Measurements from ENCODE around the gene RADIL. TPM values are rescaled to one million over a fixed set of nuclear protein-coding genes. Genes with fewer than 3 reads are reported as not detected.

Gene RADIL
- total RNA-seq, 2 donors from 2014 or later: 2.1 to 29.0 TPM

DNA sequence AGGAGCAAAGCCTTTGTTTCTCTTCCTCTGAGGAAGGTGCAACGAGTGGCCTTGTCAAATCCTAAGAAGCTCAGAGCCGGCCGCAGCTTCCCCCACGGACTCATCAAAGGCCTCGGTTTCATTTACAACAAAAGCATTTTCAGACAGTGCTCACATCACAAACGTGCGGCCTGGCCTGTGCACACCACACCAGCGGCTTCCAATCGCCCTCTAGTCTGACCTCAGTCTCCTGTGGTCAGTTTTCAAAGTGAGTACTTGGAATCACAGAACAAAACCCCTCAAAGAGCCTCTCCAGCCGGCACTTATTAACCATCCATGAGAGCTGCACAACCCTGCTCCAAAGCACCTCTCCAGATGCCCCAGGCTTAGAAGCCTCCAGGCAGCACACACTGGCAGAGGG lies 3.3 kb downstream of the RADIL start:
- WGBS, 2 donors: 52 to 70% methylated on average over 6 to 10 of the region's 10 CpGs
- no peak for TF ChIP-seq POLR2A (IDR thresholded peaks at IDR 0.05)
- TF ChIP-seq, protein P1, sequence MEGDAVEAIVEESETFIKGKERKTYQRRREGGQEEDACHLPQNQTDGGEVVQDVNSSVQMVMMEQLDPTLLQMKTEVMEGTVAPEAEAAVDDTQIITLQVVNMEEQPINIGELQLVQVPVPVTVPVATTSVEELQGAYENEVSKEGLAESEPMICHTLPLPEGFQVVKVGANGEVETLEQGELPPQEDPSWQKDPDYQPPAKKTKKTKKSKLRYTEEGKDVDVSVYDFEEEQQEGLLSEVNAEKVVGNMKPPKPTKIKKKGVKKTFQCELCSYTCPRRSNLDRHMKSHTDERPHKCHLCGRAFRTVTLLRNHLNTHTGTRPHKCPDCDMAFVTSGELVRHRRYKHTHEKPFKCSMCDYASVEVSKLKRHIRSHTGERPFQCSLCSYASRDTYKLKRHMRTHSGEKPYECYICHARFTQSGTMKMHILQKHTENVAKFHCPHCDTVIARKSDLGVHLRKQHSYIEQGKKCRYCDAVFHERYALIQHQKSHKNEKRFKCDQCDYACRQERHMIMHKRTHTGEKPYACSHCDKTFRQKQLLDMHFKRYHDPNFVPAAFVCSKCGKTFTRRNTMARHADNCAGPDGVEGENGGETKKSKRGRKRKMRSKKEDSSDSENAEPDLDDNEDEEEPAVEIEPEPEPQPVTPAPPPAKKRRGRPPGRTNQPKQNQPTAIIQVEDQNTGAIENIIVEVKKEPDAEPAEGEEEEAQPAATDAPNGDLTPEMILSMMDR (IDR thresholded peaks at IDR 0.05): no peak
- Histone ChIP-seq H3K36me3 (replicated peaks in 1 of 2; ENCODE audit: insufficient read depth in 1 of 2, low read depth in 2 of 2) (no peaks in the 10 kb centered on the region), H3K4me3 (no peak overlapping the region), H3K4me1 (peaks cover 17% of the 10 kb centered on the region), H3K27ac (no peak overlapping the region), H3K9me3 (no peaks in the 10 kb centered on the region), H3K27me3 (no peaks in the 10 kb centered on the region)
- ATAC-seq (no peak), DNase-seq (no peak)
- intact Hi-C loops (cut with DNase I): no loop called here

DNA sequence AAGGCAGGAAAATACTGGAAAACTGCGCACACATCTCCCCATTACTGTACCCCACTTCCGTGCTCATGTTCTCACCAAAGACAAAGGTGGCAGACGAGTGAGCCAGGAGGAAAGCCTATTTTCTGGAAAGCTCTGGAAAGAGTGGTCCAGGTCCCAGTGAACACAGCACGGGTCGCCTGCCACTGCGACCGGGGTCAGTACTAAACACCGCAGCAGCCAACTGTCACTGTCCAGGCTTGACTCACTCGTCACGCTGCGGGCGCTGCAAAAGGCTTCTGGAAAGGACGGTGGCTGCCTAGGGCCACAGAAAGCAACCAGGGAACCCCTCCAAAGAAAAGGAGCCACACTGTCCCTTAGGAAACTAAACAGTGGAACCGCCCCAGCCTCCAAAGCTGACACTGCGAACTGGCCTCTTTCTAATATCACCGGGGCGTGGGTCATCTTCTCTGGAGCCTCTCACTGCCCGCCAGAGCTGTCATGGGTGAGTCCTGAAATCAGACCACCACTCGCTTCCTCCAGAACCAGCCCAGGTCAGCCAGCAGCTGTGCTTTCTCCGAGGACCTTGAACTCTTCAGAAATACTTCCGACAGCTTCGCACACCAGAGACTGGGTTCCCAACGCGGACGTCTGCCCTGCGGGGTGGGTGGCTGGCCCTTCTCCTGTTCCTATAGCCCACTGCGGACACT lies 4.0 kb downstream of the RADIL start:
- 77 to 78% methylated on average over 12 to 26 of the region's 27 CpGs for WGBS, 2 donors
- DNase-seq (no peak), ATAC-seq (no peak)
- Histone ChIP-seq H3K4me3 (no peak overlapping the region), H3K27me3 (no peaks in the 10 kb centered on the region), H3K9me3 (no peaks in the 10 kb centered on the region), H3K36me3 (replicated peaks in 1 of 2; ENCODE audit: insufficient read depth in 1 of 2, low read depth in 2 of 2) (no peaks in the 10 kb centered on the region), H3K27ac (no peak overlapping the region), H3K4me1 (peaks cover 17% of the 10 kb centered on the region)
- TF ChIP-seq POLR2A (IDR thresholded peaks at IDR 0.05): no peak
- TF ChIP-seq, protein P1 (IDR thresholded peaks at IDR 0.05): no peak
- intact Hi-C loops (cut with DNase I): no loop called here

DNA sequence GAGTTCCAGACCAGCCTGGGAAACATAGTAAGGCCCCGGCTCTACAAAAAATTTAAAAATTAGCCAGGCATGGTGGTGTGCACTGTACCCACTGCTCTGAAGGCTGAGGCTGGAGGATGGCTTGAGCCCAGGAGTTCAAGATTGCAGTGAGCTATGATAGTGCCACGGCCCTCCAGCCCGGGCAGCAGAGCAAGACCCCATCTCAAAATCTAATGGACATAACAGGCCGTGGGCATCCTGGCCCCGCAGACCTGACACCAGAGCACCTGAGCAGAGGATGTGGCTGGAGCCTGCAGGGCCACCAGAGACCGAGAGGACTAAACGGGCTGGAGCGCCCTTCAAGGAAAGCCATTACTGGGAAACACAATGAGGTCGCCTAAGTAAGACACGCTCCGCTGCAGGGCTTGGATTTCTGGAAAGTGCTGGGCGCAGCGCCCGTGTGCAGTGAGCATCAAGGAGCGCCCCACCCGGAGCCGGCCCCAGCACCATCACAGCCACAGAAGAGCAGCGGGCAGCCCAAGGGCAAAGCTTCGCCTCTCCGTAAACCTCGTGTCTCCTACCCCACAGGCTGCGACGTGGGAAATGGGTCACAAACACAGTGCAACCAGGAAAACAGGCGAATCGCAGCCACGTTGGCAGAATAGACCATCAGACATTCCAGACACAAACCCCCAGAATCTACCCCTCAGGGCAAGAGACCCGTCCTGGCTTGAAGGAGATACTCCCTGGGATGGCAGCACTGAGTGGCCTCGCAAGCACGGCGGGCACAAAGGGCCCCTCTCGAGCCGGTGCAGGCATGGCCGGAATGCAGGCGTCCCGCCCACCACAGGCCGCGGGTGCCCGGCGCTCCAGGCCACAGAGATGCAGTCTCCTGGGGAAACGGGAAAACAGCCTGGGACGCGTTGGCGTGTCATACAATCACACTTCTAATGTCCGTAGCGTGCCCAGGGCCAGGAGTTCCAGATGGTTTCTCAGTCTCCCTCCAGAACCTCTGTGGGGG lies 4.9 kb downstream of the RADIL start:
- no peak for DNase-seq
- peaks cover 12% of the 10 kb centered on the region for H3K4me1 ChIP-seq
- H3K27ac ChIP-seq: no peak overlapping the region
- H3K36me3 ChIP-seq (replicated peaks in 1 of 2; ENCODE audit: insufficient read depth in 1 of 2, low read depth in 2 of 2): no peaks in the 10 kb centered on the region
- TF ChIP-seq POLR2A (IDR thresholded peaks at IDR 0.05): no peak
- H3K4me3 ChIP-seq: no peak overlapping the region
- no peaks in the 10 kb centered on the region for H3K9me3 ChIP-seq
- intact Hi-C loops (cut with DNase I): no loop called here
- WGBS, 2 donors: 86 to 94% methylated on average over 12 to 44 of the region's 45 CpGs
- H3K27me3 ChIP-seq: no peaks in the 10 kb centered on the region
- ATAC-seq: no peak

DNA sequence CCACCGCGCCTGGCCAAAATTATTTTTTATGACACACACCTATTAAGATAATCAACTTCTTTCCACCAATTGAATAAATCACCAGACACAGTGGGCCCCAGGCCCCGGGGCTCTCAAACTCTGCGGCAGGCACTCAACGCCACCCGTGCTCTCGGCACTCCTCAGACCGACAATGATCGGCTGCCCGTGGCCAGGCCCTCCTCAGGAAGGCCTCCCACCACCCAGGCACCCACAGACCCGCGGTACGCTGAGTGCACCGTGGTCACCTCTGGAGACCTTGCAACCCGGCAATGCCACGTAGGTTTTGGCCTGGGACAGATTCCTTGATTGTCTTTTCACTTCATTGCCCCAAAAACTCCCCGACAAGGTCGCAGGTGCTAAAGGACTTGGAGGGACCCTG lies 6.9 kb downstream of the RADIL start:
- TF ChIP-seq, protein P1 (IDR thresholded peaks at IDR 0.05): no peak
- TF ChIP-seq POLR2A (IDR thresholded peaks at IDR 0.05): no peak
- Histone ChIP-seq H3K4me1 (no peaks in the 10 kb centered on the region), H3K9me3 (no peaks in the 10 kb centered on the region), H3K27ac (no peak overlapping the region), H3K27me3 (no peaks in the 10 kb centered on the region), H3K36me3 (replicated peaks in 1 of 2; ENCODE audit: insufficient read depth in 1 of 2, low read depth in 2 of 2) (no peaks in the 10 kb centered on the region), H3K4me3 (no peak overlapping the region)
- DNase-seq: no peak
- WGBS, 2 donors: 94 to 97% methylated on average over 18 of the region's 18 CpGs
- ATAC-seq: no peak
- intact Hi-C loops (cut with DNase I): no loop called here

DNA sequence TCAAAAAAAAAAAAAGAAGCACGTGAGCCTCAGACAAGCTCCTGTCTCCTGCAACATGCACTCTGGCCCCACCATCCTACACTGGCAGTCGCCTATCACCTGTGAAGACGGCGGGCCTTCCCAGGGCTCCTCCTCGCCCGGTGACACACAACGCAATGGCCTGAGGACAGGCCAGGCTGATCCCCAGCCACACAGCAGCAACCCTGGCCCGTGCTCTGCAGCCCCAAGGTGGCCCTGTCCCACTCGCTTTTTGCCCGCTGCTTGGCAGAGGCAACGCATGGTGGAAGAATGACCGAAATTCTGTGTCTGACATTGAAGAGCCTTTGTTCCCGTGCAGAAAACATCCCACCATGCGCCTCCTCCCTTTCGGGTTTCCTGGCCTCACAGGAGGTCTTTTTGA lies 8.1 kb downstream of the RADIL start:
- Histone ChIP-seq H3K4me1 (no peaks in the 10 kb centered on the region), H3K4me3 (no peak overlapping the region), H3K36me3 (replicated peaks in 1 of 2; ENCODE audit: insufficient read depth in 1 of 2, low read depth in 2 of 2) (no peaks in the 10 kb centered on the region), H3K27ac (no peak overlapping the region), H3K9me3 (no peaks in the 10 kb centered on the region), H3K27me3 (no peaks in the 10 kb centered on the region)
- 88 to 93% methylated on average over 6 to 15 of the region's 15 CpGs for whole genome bisulfite sequencing, 2 donors
- ATAC-seq: no peak
- intact Hi-C loops (cut with DNase I): no loop called here
- TF ChIP-seq, protein P1 (IDR thresholded peaks at IDR 0.05): no peak
- TF ChIP-seq POLR2A (IDR thresholded peaks at IDR 0.05): no peak
- no peak for DNase-seq

Data from body of pancreas (tissue), 4 donors.